GM18508 (cell line): Measurements from ENCODE around the gene TMEM88.

Experiments
- ATAC-seq: cut with Tn5 transposase; IDR thresholded peaks from one replicate; pipeline ENCODE4 v1.9.1; 2021; ENCODE audit warnings: moderate number of reproducible peaks; ENCODE audit not compliant: insufficient read depth, unreplicated experiment

Gene TMEM88

DNA sequence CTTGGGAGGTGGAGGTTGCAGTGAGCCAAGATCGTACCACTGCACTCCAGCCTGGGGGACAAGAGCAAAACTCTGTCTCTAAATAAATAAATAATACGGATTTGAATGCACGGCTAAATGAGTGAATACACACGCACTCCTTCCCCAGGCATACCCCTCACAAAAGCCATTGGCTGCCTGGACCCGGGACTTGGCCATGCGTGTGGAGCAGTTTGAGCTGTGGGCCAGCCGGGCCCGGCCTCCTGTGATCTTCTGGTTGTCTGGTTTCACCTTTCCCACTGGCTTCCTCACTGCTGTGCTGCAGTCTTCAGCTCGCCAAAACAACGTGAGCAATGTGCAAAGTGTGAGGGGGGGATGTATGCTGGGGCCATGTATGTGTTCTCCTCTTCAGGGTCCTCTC is 22.4 kb upstream of the TMEM88 start:
- no peak for ATAC-seq

DNA sequence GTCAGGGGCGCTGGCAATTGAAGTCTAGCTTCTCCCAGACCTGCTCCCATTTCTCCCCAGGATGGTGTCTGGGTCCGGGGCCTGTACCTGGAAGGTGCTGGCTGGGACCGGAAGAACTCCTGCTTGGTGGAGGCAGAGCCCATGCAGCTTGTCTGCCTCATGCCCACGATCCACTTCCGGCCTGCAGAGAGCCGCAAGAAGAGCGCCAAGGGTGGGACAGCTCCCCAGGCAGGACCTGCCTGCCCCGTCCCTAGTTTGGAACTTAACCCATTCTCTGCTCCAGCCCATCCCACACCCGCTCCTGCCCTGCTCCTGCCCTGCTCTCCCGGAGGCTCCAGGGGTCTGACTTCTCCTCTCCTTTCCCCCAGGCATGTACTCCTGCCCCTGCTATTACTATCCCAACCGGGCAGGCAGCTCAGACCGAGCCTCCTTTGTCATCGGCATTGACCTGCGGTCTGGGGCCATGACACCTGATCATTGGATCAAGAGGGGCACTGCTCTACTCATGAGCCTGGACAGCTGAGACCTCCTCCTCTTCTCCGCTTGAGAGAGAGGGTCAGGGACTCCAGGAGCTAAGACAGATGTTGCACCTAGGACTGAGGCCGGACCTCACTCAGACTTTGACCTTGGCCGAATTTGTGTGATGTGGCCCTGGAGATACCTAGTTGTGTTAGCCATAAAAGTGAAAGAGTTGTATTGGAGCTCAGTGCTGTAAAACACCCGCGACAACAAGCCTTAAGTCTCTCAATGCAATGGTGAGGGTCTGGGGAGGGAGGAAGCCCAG is 21.7 kb upstream of the TMEM88 start:
- ATAC-seq: no peak

DNA sequence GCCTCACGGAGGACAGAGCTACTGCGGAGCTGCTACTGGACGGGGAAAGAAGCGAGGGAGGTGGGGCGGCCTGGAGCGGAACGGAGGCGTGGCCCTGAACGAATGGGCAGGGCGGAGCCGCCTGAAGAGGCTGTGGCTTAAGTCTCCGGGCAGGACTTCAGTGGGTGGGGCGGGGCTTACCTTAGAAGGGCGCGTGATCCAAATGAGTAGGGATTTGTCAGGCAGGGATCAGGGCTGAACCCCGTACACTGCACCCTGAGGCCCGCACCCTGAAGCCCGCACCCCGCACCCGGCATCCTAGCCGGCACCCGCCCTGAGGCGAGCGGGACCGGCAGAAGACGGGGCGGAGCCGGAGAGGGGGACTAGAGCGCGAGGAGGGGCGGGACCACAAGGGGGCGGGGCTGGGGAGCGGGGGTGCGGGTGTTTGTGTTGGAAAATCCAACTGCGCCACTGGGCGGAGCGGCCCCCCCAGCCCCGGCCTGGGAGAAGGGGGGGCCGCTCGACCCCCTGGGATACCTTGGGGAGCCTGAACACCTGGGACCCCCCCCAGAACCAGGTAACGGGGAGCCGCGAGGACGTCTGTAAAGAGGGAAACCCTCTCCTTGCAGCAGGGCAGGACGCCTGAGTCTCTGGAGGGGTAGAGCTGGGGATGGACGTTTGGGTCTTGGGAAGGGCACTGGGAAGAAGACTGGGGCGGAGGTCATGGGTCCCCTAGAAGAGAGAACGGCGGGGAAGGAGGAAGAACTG is 20.9 kb upstream of the TMEM88 start, which contains the start of gene KDM6B:
Gene KDM6B, plus strand, starts transcription at position 423 of the 747 bp plus-strand sequence. CDS start 11,338 bp downstream, outside the sequence.
- ATAC-seq: no peak

DNA sequence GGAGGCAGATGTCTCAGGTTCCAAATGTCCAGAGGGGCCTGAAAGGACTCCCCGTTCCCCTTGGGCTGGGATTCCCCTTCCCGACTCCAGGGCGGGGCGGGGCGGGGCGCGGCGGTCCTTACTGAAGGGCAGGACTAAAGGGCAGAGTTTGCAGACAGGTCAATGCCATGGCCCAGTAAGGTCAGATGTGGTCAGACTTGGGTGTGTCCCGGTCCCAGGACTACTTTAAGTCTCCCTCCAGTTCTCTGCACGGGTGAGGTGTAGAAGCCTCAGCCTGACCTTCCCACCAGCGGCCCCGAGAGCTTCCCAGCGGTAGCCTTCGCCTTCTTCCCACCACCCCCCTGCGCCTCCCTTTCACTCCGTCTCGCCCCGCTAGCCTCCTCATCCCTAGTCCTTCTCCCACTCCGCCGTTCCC is 20.3 kb upstream of the TMEM88 start:
- no peak for ATAC-seq

DNA sequence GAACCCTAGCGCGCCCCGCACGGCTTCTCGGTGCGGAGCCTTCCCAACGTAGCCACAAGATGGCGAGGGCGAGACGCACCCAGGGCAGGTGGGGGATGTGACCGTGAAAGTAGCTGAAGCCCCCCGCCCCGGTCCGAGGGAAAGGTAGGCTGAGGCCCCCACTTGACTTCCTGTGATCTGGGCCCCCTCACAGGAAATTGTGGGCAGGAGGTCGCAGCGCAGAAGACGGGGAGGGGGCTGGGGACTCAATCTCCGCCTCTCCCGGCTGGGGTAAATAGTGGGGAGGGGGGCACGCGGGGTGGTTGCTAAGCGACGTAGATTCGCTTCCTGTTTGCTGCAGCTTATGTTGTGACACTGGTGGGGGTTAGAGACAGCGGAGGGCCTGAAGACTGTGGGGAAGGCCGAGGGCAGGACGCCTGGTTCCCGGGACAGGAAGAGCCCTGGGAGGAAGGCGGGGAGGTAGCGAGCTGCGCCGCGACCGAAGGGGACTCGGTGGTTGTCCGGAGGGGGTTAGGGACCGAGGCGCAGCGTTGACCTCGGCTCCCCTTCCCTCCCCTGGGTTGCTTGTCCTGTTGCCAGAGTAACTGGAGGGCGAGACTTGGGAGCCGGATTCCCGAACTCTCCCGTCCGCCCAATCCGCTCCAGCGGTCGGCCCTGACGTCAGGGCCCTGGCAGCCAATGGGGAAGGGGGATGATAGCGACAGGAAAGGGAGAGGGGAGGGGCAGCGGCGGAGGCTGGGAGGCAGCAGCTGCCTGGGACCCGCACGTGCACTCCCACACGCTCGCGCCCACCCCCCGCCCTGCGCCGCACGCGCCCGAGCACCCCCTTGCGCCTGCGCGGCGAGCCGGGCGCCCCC is 19.7 kb upstream of the TMEM88 start:
- no peak for ATAC-seq

DNA sequence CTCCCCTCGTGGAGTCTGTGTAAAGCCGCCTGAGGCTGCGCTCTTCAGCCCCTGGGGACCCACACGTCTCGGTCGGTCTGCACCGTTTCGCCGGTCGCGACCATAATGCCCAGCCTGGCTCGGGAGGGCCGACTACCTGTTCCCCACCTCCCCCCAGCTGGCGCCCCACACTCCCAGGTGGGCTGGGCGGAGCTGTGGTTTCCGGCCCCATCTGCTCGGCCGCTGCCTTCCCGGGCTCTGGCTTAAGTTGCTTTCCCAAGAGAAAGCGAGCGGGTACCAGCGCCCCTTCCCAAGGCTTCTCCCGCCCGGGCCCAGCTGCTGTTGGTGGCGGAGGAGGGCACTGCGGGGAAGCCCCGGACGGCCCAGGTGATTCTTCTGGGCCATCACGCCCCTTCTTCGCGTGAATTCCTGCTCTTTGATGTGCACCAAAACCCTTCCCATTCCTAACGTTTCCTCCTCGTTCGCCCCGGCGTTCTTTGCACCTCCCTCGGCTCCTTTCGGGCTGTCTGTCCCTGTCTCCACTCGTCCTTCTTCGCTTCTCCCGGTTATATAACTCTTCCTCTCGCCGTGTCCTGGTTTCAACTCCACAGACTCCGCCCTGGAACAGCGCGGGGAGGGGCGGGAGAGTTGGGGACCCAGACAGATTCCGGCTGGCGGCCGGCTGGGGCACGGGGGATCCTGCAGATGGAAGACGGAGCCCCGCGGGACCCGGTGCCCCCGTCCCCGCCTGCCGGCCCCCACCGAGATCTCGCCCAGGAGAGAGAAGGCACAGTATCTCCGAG is 18.9 kb upstream of the TMEM88 start:
- no peak for ATAC-seq

DNA sequence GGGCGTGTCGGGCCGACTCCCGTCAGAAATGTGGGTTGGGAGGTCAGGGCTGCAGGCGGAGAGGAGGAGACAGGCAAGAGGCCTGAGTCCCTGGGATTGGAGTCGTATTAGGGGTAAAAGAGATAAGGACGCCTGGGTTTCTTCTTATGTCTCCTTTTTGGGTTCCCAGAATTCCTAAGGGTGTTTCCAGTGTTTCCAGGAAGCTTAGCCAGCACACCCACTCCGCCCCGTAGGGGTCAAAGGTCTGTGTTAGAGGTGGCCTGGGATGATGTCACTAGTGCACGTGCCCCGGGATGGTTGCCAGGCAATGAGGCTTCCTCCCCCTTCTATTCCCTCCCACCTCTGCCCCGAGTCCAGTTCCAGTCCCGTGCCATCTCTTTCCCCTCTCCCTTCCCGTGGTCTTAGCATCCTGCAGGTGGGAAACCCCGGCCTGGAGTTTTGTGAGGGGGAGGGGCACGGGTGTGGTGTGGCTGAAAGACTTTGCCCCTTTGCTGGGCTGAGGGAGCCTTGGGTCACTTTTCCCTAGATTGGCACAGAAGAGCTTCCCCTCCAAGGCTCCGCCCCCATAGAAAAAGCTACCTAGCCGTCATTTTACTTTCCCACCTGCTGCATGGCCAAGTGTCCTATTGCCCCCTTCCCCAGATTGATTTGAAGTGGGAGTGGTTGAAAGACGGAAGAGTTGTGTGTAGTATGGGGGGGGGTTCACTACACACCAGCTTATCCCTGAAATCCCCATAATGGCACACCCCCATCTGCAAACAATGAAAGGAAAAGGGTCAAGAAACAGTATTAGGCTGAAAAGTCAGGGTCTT is 18.1 kb upstream of the TMEM88 start:
- no peak for ATAC-seq

DNA sequence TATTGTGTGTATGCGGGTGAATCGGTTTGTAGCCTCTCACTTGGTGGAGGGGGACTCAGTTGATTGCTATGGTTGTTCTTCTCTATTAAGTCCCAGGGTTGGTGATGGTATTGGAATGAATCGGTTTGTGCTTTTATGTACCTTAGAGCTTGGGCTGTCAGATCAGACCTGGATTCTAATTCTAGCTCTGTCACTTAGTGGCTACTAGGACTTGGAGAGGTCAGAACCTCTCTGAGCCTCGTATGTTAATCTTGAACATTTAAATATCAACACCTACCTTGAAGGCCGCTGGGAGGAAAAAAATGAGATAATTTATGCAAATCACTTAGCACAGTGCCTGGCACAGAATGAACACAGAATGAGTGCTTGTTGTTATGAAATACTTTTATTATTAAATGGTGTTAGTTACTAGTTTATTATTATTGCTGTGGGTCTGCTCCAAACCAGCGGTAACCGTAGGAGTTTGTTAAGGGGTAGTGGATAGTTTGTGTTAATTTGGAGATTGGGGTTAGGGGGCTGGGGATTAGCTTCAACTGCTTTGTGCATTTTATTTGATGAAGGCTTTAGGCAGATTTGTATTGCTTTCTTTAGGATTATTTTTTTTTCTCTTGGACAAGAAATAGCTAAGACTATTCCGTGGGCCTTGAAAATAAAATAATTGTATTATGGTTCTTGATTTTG is 17.3 kb upstream of the TMEM88 start:
- no peak for ATAC-seq

DNA sequence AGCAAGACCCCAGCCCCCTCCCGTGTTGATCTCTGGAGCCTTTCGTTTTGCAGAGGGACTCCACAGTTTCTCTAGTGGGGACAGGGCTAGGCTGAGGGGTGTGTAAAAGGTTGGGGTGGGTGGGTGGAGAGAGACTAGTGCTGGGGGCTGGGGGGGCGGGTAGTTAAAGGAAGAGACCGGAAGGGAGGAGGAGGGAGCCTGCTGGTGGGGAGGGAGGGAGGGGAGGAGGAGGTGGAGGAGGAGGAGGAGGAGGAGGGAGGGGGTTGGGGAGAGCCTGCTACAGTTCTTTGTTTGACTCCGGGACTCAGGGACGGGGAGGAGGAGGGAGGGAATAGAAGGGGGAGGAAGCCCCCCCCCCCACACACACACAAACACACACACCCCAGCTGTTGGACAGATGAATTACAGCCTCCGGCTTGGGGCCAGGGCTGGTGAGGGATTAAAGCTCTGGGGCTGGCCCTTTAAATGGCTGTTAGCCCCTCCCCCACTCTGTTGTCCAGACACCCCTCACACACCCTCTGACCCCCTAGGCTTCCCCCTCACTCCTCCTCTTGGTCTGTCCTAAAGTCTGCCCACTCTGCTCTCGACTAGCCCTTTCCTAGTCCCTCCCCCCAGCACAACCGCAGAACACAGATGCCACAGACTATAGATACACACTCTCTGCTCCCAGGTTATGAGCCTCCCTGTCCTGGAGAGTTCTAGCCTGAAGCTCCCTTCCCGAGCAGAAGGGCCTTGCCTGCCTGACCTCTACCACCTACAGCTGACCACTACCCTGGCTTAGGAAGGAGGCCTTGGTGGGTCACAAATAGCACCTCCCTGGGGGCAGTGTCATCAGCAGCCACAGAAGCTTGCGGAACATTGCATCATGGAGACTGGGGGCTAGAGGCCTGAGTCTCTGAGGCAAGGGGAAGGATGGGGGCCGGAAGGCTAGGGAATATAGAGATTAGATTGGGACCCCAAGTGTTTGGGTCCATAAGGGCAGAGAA is 16.5 kb upstream of the TMEM88 start:
- ATAC-seq: no peak

DNA sequence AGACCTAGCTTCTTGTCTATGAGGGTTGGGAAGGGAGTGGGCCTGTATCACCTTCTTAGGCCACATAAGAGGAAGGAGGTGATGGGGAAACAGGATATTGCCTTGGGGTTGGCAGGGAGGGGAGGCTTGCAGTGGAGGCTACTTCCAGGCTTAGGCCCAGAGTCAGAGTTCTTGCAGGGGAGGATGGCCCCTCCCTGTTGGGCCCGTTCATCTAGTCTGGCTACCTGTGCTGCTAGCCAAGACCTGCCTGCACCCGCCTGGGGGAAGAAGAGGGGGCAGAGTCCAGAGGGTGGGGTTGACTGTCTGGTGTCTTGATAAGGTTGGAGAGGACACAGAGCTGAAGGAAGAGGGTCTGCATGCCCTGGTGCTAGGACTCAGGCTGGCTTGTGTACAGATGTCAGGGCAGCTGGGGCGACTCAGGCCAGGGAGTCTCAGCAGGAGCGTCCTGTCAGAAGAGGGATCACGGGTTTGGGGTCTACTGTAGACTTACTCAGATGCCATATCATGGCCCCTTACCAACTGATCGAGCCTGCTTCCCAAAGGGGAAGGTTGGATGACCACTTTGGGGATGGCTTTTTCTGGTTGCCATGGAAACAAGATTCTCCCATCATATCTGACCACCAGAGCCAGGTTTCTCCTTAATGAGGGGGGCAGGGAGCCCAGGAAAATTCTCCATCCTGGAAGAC is 15.5 kb upstream of the TMEM88 start:
- no peak for ATAC-seq

DNA sequence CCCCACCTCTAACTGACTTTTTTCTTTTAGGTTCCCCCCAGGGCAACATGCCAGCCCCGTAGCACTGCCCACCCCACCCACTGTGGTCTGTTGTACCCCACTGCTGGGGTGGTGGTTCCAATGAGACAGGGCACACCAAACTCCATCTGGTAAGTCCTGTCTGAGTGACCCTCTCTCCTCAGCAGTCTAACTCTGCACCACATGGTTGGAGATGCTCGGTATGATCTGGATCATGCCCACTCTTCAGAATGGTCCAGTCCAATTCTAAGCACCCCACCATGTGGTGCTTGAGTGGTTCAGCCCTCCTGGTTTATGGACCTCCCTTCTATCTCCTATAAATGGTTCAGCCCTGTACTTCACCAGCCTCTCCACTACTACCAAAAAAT is 15.0 kb upstream of the TMEM88 start:
- ATAC-seq: no peak

DNA sequence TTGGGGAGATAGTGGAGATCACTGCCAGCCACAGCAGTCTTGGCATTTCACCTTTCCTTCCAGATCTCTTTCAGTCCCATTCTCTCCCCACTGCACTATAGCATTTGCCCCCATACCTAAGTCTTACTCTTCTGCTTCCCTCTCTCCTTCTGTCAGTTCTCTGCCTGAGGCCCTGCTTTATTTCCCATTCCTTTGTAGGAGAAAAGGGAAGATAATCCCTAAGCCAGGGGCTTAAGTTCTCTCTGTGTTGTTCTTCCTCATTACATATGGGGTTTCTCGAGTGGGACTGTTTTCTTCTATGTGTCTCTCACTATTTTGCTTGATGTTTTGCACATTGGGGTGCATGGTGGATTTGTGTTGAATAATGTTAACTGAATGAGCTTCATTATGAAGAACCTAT is 14.4 kb upstream of the TMEM88 start:
- ATAC-seq: no peak

DNA sequence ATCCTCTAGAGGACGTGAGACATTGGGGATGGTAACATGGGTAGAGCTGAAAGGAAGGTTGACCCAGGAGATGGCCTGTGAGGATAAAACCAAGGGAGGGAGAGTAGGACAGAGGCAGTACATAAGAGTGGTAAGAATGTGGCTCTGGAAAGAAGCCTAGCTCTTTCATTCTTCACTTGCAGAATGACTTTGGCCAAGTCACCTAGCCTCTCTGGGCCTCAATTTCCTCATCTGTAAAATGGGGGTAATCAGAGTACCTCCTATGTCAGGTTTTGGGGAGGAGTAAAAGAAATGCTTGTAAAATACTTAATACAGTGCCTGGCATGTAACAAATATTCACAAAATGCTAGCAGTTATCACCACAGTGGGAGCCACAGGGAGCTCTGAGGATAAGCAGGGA is 14.0 kb upstream of the TMEM88 start:
- no peak for ATAC-seq

DNA sequence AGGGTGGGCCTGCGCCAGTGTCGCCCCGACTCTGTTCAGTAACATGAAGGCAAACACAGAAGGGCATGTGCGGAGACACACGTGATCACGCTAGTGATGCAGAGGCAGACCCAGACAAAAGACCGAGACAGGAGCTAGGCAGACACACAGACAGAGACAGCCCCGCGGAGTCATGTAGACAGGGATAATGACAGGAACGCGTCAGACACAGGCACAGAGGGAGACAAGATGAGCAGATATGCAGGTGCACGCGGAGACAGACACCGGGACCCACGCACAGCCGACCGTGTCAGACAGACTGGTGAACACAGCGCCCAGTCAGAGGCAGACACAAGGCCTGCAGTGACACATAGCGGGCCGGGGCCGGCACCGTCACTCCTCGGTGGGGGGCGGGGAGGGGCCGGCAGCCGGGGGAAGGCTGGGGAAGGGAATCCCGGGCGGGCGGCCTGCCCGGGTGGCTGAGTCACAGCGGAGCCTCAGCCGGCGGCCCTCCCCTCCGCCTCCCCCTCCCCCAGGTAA is 13.4 kb upstream of the TMEM88 start:
- no peak for ATAC-seq

DNA sequence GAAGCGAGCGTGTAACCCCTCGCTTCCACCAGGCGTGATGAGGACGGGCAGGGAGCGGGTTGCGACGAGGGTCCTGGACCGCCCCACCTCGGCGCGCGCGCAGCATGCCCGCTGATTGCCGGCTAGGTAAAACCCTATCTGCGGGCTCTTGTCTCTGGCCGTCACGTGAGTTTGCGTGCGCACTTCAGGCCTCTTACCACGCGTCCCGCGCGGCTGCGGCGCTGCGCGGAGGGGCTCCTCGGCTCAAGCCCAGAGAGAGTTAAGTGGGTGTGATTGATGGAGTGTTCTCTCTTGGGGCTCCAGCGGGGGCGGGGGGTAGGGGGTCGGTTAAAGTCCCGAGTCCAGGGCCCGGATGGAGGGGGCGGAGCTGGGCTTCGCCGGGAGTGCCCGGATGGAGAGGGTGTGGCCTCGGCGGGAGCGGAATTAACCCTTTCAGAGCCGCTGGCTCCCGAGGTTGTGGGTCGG is 12.9 kb upstream of the TMEM88 start:
- no peak for ATAC-seq

DNA sequence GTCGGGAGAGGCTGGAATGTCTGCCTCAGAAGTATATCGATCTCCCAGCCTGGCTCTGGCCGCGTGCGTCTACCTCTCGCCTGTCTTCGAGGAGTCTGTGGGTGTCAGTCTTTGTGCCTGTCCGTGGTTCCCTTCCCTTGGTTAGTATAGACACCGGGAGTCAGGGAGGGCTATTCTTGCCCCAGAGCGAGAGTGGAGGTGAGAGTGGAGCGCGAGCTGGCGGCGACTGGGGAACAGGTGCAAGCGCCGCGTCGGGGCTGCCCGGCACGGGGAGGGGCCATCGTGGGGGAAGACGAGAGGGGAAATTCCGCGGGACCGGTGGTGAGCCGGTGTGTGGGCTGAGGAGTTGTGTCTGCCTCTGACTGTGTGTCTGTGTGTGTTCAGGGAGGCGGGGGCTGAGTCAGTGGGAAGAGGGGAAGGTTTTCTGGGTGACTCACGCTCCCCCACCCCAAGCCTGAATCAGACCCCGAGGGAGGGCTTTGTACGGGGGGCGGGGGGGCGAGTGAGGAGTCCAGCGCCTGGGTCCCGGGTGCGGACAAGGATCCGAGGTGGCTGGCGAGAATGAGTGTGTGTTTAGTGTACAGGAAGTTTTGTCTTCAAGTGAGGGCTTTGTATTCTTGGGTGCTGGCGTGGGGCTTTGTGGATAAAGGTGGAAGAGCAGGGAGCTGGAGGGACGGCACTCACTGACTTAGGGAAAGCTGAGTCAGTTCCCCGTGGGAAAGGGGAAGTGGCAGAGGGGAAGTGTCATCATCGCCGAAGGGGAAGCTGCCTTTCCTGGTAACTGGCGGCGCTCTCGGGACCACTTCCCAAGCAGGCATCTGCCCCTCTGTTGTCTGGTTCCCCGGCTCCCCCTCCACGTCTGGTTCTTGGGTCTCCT is 12.2 kb upstream of the TMEM88 start:
- ATAC-seq: no peak
